HG03280 (cell line): ENCODE measurements around the gene CIRBP.
"Not testable (repeated sequence)": the region's sequence is repeated elsewhere in the genome, so short reads cannot be mapped to it uniquely, and the experiment has no call there.

Experiments used
- ATAC-seq: cut with Tn5 transposase; IDR thresholded peaks from one replicate; pipeline ENCODE4 v1.9.1; 2021; ENCODE audit warnings: mild to moderate bottlenecking, moderate library complexity; ENCODE audit not compliant: unreplicated experiment

CIRBP gene

DNA sequence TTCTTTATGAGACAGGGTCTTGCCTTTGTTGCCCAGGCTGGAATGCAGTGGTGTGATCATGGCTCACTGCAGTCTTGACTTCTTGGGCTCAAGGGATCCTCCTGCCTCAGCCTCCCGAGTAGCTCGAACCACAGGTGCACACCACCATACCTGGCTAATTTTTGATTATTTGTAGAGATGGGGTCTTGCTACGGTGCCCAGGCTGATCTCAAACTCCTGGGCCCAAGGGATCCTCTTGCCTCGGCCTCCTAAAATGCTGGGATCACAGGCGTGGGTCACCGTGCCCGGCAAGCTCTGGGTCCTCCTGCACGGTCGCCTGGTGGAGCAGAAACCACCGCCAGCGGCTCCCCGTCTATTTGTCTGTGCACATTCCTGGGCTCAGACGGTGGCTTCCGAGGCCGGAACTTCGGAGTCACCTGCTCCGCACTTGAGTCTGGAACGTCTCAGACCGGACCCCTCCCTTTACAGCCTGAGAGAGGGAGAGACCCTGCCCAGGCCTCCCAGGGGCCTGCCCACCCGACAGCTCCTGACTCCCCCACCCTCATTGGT, 38.7 kb downstream of the CIRBP start:
- ATAC-seq: no peak

DNA sequence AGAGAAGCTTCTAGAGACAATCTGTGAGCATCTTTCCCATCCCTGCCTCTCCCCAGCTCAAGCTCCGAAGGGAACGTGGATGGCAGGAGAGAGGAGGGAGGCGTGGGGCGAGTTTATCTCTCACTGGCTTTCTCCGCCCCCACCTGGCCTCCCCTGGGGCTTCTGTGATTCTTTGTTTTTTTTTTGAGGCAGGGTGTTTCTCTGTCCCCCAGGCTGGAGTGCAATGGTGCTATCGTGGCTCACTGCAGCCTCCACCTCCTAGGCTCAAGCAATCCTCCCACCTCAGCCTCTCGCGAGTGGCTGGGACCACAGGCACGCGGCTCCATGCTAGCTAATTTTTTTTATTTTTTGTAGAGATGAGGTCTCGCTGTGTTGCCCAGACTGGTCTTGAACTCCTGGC, 39.6 kb downstream of the CIRBP start:
- no peak for ATAC-seq

GRCh38 chr19:1309977-1310852, 41.1 kb downstream of the CIRBP start:
- ATAC-seq: no peak

GRCh38 chr19:1310853-1311180, 41.7 kb downstream of the CIRBP start:
- no peak for ATAC-seq

- no peak for ATAC-seq
Measured at GRCh38 chr19:1311543-1312091, 42.5 kb downstream of the CIRBP start.

DNA sequence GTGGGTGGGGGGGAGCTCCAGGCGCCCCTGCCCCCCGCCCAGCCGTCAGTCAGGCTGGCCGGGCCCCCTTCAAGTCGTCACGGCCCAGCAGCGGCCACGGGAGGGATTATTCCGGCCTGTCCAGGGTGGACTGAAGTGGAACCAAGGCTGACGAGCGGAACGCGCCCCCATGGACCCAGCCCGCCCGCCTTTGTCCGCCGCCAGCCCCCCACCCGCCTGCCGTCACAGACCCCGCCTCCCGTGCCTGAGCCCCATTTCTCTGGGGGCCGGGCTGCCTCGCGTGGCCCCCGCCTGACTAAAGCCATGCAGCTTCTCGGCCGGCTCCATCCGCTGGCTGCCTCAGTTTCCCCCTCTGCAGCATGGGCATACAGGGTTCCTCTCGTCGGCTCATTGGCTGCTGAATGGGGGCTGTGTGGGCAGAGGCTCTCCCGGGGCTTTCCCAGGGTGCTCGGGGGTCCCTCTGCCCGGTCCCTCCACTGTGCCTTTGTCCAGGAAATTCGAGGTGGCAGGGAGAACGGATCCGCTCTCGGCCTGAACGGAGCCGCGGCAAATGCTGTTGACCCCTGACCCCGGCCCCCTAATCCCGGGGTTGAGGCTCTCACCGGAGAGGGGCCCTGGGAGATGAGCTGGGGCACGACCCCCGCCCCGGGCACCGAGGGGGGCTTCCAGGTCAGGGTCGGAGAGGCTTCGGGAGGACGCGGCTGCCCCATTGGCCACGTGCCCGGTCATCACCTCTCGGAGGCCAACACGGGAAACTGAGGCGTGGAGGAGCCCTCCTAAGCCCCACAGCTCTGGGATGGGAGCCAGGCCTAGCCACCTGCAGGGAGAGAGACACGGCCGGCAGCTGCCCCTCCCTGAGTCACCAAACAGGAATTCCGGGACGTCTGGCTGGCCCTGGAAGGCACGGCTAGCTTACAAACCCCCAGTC, 43.9 kb downstream of the CIRBP start:
- no peak for ATAC-seq

DNA sequence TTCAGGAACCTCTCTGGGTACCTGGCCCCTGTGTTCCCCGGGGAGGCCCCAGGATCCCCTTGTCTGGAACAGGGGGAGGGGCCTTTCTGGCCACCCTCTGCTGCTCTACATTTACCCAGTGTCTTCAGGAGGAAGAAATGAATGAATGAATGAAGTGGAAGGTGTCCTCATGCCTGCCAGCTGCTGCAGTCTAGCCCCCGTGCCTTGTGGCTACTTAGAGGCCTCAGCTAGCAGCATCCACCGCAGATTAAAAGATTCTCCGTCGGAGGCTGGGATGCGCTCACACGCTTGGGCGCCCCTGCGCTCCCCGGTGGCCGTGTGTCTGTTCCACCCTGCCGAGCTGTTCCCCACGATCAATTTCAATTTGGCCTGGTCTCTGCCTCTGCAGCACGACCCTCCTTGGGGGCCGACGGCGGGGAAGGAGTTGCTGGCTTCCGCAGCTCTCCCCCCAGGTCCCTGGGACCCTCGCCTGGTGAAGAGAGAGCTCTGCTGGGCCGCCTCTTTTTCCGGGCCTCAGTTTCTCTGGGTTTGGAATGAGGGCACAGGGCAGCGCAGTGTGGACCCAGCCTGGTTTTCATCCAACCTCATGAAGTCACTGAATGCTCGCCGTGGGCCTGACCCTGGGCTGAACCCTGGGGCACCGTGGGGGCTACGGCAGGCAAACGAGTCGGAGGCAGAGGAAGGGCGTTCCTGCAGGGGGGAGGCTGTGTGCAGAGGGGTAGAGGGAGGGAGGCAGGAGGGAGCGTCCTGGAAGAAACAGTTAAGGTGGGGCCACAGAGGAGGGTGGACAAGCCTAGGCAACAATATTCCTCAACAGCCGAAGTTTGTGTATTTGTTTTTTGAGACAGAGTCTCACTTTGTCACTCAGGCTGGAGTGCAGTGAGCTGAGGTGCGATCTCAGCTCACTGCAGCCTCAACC, 44.8 kb downstream of the CIRBP start:
- ATAC-seq: no peak

DNA sequence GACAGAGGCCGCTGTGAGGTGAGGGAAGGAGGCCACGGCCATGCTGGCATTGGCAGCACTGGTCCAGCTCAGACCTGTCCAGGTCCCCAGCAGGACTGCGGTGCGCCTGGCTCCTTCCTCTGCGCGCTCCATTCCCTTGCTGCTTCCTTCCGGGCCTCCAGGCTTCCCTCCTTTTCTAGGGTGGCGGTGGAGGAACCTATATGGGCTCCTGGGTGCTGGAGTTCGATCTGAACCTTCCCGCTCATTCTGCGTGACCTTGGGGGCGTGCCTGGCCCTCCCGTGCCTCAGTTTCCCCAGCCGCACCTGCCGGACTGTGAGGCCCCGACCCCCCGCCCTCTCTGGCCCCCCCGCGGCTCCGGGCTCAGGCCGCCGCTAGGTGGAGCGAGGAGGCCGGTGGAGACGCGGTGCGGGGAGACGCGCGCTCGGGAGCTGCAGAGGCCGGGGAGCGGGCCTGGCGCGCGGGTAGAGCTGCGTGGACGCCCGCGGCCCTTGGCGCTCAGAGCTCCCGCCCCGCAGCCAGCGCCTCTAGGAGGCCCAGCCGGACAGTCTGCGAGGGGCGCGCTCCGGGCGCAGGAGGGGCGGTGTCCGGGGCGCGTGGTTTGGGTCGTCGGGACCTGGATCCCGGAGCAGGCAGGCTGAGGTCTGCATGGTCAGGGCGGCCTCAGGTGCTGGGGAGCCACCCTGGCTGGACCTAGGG, 46.5 kb downstream of the CIRBP start:
- ATAC-seq: no peak

- ATAC-seq: no peak
Measured at GRCh38 chr19:1316466-1316865, 47.3 kb downstream of the CIRBP start.

DNA sequence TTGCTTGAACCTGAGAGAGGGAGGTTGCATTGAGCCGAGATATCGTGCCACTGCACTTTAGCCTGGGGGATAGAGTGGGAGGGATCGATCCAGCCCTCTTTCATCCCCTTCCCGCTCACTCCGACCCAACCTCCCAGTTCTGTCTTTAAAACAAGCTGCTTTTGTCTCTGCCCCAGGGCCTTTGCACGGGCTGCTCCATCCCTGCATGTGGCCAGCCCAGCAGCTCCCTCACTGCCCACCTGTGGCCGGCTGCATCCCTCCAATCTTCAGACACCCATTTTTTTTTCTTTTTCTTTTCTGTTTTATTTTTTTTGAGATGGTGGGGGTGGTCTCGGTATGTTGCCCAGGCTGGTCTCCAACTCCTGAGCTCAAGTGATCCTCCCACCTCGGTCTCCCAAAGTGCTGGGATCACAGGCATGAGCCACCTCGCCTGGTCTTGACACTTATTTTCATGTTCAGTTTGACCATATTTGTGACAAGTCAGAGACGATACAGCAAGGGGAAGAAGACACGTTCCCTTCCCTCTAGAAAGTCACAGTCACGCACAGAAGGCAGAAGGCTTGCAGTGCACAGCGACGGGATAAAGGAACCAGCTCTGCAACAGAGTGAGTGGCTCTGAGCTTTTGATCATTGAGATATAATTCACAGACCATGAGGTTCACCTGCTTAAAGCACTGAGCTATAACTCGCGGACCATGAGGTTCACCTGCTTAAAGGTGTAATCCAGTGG, 48.3 kb downstream of the CIRBP start:
- no peak for ATAC-seq

- ATAC-seq: no peak
Measured at GRCh38 chr19:1318678-1319471, 49.7 kb downstream of the CIRBP start.

DNA sequence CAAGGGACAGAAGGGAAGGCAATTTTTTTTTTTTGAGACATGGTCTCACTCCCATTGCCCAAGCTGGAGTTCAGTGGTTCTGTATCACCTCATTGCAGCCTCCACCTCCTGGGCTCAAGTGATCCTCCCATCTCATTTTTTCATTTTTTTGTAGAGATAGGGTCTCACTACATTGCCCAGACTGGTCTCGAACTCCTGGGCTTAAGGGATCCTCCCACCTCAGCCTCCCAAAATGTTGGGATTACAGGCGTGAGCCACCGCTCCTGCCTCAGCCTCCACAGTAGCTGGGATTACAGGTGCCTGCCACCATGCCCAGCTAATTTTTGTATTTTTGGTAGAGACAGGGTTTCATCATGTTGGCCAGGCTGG, 51.1 kb downstream of the CIRBP start:
- not testable (repeated sequence) for ATAC-seq

DNA sequence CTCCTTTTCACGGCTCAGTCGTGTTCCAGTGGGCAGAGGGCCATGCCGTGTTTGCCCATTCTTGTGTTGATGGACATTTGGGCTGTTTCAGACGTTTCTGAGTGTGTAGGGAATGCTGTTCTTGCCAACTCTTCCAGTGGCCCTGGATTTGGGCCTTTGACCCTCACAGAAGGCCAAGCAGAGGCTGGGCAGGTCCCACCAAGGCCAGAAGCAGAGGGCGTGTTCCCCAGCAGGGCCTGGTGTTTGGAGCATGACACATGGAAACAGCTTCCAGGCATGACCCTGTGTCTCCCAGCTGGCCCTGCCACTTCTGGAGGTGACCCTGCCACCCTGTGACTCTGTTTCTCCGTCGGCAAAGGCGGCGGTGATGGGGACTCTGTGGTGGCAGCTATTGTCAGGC, 52.4 kb downstream of the CIRBP start:
- no peak for ATAC-seq

DNA sequence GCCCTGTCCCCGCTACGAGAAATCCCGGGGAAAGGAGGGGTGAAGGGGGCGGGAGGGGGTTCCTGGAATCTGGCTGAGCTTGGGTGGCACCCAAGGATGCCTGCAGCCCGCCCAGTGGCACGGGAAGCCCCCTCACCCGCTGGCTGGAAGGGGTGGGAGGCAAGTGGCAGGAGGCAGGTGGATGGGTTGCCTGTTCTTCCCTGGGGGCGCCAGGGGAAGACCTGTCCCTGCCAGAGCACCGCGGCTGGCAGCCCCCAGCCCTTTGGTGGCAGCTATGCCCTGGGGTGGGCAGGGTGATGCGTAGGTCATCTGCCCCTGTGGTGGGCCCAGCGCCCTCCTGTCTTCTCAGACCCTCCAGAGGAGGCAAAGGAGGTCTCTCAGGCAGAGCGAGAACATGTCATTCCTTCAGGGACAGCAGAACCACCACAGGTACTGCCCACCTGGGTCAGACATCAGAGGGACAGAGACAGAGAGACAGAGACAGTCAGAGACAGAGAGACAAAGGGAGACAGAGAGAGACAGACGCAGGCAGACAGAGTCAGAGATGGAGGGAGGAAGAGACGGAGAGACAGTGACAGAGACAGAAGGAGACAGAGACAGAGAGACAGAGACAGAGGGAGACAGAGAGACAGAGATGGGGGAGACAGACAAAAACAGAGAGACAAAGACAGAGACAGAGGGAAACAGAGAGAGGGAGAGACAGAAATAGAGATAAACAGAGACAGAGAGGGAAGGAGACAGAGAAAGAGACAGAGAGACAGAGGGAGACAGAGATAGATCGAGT, 53.3 kb downstream of the CIRBP start:
- no peak for ATAC-seq

GRCh38 chr19:1324249-1324805, 55.2 kb downstream of the CIRBP start:
- no peak for ATAC-seq
